NCI-H2196 treated with DMSO at 0.1 percent for 48 hours (cell line): Measurements from ENCODE around the gene GPC6.
"Not testable (repeated sequence)": the region's sequence is repeated elsewhere in the genome, so short reads cannot be mapped to it uniquely, and the experiment has no call there.

Experiments
- DNase-seq: peaks from one replicate; lab custom pipeline; 2025; ENCODE audit not compliant: unreplicated experiment; lab: John Stamatoyannopoulos, UW

Gene GPC6

GRCh38 chr13:93422980-93423543, 196.5 kb downstream of the GPC6 start:
- no peak for DNase-seq

GRCh38 chr13:93425411-93425810, 198.8 kb downstream of the GPC6 start:
- no peak for DNase-seq

GRCh38 chr13:93430381-93430780, 203.8 kb downstream of the GPC6 start:
- DNase-seq, result no peak

- DNase-seq, result no peak
Observed at GRCh38 chr13:93435651-93436050, 209.0 kb downstream of the GPC6 start.

- DNase-seq, result no peak
Observed at GRCh38 chr13:93437081-93437480, 210.5 kb downstream of the GPC6 start.

GRCh38 chr13:93446238-93446637, 219.6 kb downstream of the GPC6 start:
- no peak for DNase-seq

- no peak for DNase-seq
Observed at GRCh38 chr13:93450191-93450621, 223.6 kb downstream of the GPC6 start.

- DNase-seq, result no peak
Observed at GRCh38 chr13:93450761-93451160, 224.2 kb downstream of the GPC6 start.

GRCh38 chr13:93454676-93455235, 228.1 kb downstream of the GPC6 start:
- not testable (repeated sequence) for DNase-seq

- DNase-seq, result no peak
Observed at GRCh38 chr13:93455861-93456260, 229.3 kb downstream of the GPC6 start.

- no peak for DNase-seq
Observed at GRCh38 chr13:93460005-93460404, 233.4 kb downstream of the GPC6 start.

GRCh38 chr13:93462151-93462550, 235.5 kb downstream of the GPC6 start:
- DNase-seq, result no peak

GRCh38 chr13:93466502-93467036, 240.0 kb downstream of the GPC6 start:
- DNase-seq, result no peak

GRCh38 chr13:93467175-93467574, 240.6 kb downstream of the GPC6 start:
- no peak for DNase-seq

- no peak for DNase-seq
Observed at GRCh38 chr13:93468433-93468832, 241.8 kb downstream of the GPC6 start.

GRCh38 chr13:93472296-93472695, 245.7 kb downstream of the GPC6 start:
- no peak for DNase-seq

- DNase-seq, result no peak
Observed at GRCh38 chr13:93472814-93473296, 246.2 kb downstream of the GPC6 start.

GRCh38 chr13:93473441-93474270, 247.0 kb downstream of the GPC6 start:
- DNase-seq, result no peak

GRCh38 chr13:93476175-93476574, 249.6 kb downstream of the GPC6 start:
- DNase-seq, result no peak

- DNase-seq, result no peak
Observed at GRCh38 chr13:93477238-93477637, 250.6 kb downstream of the GPC6 start.

GRCh38 chr13:93480553-93481106, 254.0 kb downstream of the GPC6 start:
- no peak for DNase-seq

- DNase-seq, result not testable (repeated sequence)
Observed at GRCh38 chr13:93496117-93496516, 269.5 kb downstream of the GPC6 start.
